Measurements from ENCODE around the gene DUOX2. TPM values are rescaled to one million over a fixed set of nuclear protein-coding genes. Genes with fewer than 3 reads are reported as not detected.
"Not testable (repeated sequence)": the region's sequence is repeated elsewhere in the genome, so short reads cannot be mapped to it uniquely, and the experiment has no call there.

Gene DUOX2
- total RNA-seq, 1 donor: under 0.01 TPM

- DNase-seq (ENCODE audit: low read depth in 2 of 3, low spot score in 2 of 3): not testable (repeated sequence)
Observed at GRCh38 chr15:45077391-45077790, 36.6 kb downstream of the DUOX2 start.

GRCh38 chr15:45075440-45076320 lies 38.3 kb downstream of the DUOX2 start:
- DNase-seq (ENCODE audit: low read depth in 2 of 3, low spot score in 2 of 3): not testable (repeated sequence)

GRCh38 chr15:45073602-45074001 lies 40.4 kb downstream of the DUOX2 start:
- not testable (repeated sequence) for DNase-seq (ENCODE audit: low read depth in 2 of 3, low spot score in 2 of 3)

- DNase-seq (ENCODE audit: low read depth in 2 of 3, low spot score in 2 of 3): not testable (repeated sequence)
Observed at GRCh38 chr15:45069942-45070360, 44.0 kb downstream of the DUOX2 start.

GRCh38 chr15:45064386-45064785 lies 49.6 kb downstream of the DUOX2 start:
- DNase-seq (ENCODE audit: low read depth in 2 of 3, low spot score in 2 of 3): no peak

- not testable (repeated sequence) for DNase-seq (ENCODE audit: low read depth in 2 of 3, low spot score in 2 of 3)
Observed at GRCh38 chr15:45062301-45062700, 51.7 kb downstream of the DUOX2 start.

GRCh38 chr15:45058690-45059675 lies 55.0 kb downstream of the DUOX2 start:
- DNase-seq (ENCODE audit: low read depth in 2 of 3, low spot score in 2 of 3): not testable (repeated sequence)

GRCh38 chr15:45052676-45053075 lies 61.3 kb downstream of the DUOX2 start:
- not testable (repeated sequence) for DNase-seq (ENCODE audit: low read depth in 2 of 3, low spot score in 2 of 3)

- no peak for DNase-seq (ENCODE audit: low read depth in 2 of 3, low spot score in 2 of 3)
Observed at GRCh38 chr15:45050587-45050986, 63.4 kb downstream of the DUOX2 start.

GRCh38 chr15:45048794-45049631 lies 65.0 kb downstream of the DUOX2 start:
- DNase-seq (ENCODE audit: low read depth in 2 of 3, low spot score in 2 of 3): peak in 2 of 3 donors; percentile 71 to 84

GRCh38 chr15:45048449-45048793 lies 65.6 kb downstream of the DUOX2 start:
- DNase-seq (ENCODE audit: low read depth in 2 of 3, low spot score in 2 of 3): not testable (repeated sequence)

- not testable (repeated sequence) for DNase-seq (ENCODE audit: low read depth in 2 of 3, low spot score in 2 of 3)
Observed at GRCh38 chr15:45044270-45044669, 69.7 kb downstream of the DUOX2 start.

GRCh38 chr15:45042859-45043258 lies 71.1 kb downstream of the DUOX2 start:
- DNase-seq (ENCODE audit: low read depth in 2 of 3, low spot score in 2 of 3): not testable (repeated sequence)

Small RNA genes lying within 50 kb of the gene (small RNA-seq; reads per million reads assigned to genes)
- gene RF00019: not detected

Other genes starting within 250 kb of the DUOX2 start
- not detected for gene TERB2, start 157.5 kb downstream of the DUOX2 start, total RNA-seq
- gene SORD, start 91.0 kb downstream of the DUOX2 start, total RNA-seq: 25.9 TPM
- gene DUOXA2, start 154 bp upstream of the DUOX2 start, total RNA-seq: under 0.01 TPM
- under 0.01 TPM for gene DUOXA1, start 15.7 kb upstream of the DUOX2 start, total RNA-seq
- under 0.01 TPM for gene DUOX1, start 15.8 kb upstream of the DUOX2 start, total RNA-seq
- gene SHF, start 73.8 kb upstream of the DUOX2 start, total RNA-seq: 24.5 TPM
- not detected for gene SLC28A2, start 138.1 kb upstream of the DUOX2 start, total RNA-seq